NCI-H2107 (cell line): Measurements from ENCODE around the gene NUCB2.

ENCODE experiments used
- DNase-seq: peaks from one replicate; lab custom pipeline; 2025; lab: John Stamatoyannopoulos, UW

NUCB2 gene

GRCh38 chr11:17333799-17334586 is 57.5 kb downstream of the NUCB2 start:
- DNase-seq = no peak

GRCh38 chr11:17343257-17343656 is 66.7 kb downstream of the NUCB2 start:
- no peak for DNase-seq

- DNase-seq = no peak
Measured at GRCh38 chr11:17343907-17344306, 67.4 kb downstream of the NUCB2 start.

- no peak for DNase-seq
Measured at GRCh38 chr11:17347676-17348075, 71.1 kb downstream of the NUCB2 start.

- DNase-seq = no peak
Measured at GRCh38 chr11:17350455-17351171, 74.1 kb downstream of the NUCB2 start.

- DNase-seq = no peak
Measured at GRCh38 chr11:17351172-17351509, 74.6 kb downstream of the NUCB2 start.

GRCh38 chr11:17351510-17352176 is 75.1 kb downstream of the NUCB2 start, which contains the start of gene NCR3LG1:
Gene NCR3LG1, plus strand, starts transcription at chr11:17351800. Its CDS starts 170 bp downstream, at chr11:17351970.
- DNase-seq = peak; percentile 39

GRCh38 chr11:17352950-17353820 is 76.6 kb downstream of the NUCB2 start:
- peak; percentile 36 for DNase-seq

GRCh38 chr11:17353821-17354600 is 77.5 kb downstream of the NUCB2 start:
- DNase-seq = no peak

- peak; percentile 15 for DNase-seq
Measured at GRCh38 chr11:17354601-17354991, 78.1 kb downstream of the NUCB2 start.

GRCh38 chr11:17366495-17366894 is 90.0 kb downstream of the NUCB2 start:
- DNase-seq = no peak

GRCh38 chr11:17368551-17368950 is 92.0 kb downstream of the NUCB2 start:
- DNase-seq = no peak

- DNase-seq = no peak
Measured at GRCh38 chr11:17369094-17369493, 92.6 kb downstream of the NUCB2 start.

GRCh38 chr11:17369684-17370243 is 93.2 kb downstream of the NUCB2 start:
- DNase-seq = no peak

- DNase-seq = no peak
Measured at GRCh38 chr11:17371614-17372013, 95.1 kb downstream of the NUCB2 start.

GRCh38 chr11:17375547-17375946 is 99.0 kb downstream of the NUCB2 start:
- DNase-seq = no peak

- DNase-seq = no peak
Measured at GRCh38 chr11:17376493-17376892, 100.0 kb downstream of the NUCB2 start.

GRCh38 chr11:17378655-17379054 is 102.1 kb downstream of the NUCB2 start:
- no peak for DNase-seq

GRCh38 chr11:17379383-17380180 is 103.0 kb downstream of the NUCB2 start:
- no peak for DNase-seq

- DNase-seq = no peak
Measured at GRCh38 chr11:17381156-17381555, 104.6 kb downstream of the NUCB2 start.
